GM19238 (cell line): Measurements from ENCODE around the gene PHF21B.

Experiments
- DNase-seq: peaks from one replicate; pipeline ENCODE4 v3.0.0; 2011; ENCODE audit warnings: low spot score; ENCODE audit not compliant: insufficient read length

The PHF21B gene

GRCh38 chr22:44990810-44991209, 19.0 kb downstream of the PHF21B start:
- DNase-seq, result no peak

- no peak for DNase-seq
Measured at GRCh38 chr22:44990328-44990727, 19.5 kb downstream of the PHF21B start.

GRCh38 chr22:44988671-44989070, 21.1 kb downstream of the PHF21B start:
- no peak for DNase-seq

- no peak for DNase-seq
Measured at GRCh38 chr22:44986926-44987325, 22.9 kb downstream of the PHF21B start.

GRCh38 chr22:44985906-44986527, 23.8 kb downstream of the PHF21B start:
- DNase-seq, result no peak

GRCh38 chr22:44983878-44984482, 25.8 kb downstream of the PHF21B start:
- DNase-seq, result no peak

- no peak for DNase-seq
Measured at GRCh38 chr22:44982445-44982844, 27.4 kb downstream of the PHF21B start.

- DNase-seq, result no peak
Measured at GRCh38 chr22:44981857-44982256, 27.9 kb downstream of the PHF21B start.

GRCh38 chr22:44979154-44979553, 30.7 kb downstream of the PHF21B start:
- DNase-seq, result no peak

GRCh38 chr22:44975427-44976262, 34.2 kb downstream of the PHF21B start:
- peak; percentile 78 for DNase-seq

- no peak for DNase-seq
Measured at GRCh38 chr22:44974454-44974853, 35.4 kb downstream of the PHF21B start.

GRCh38 chr22:44973829-44974228, 36.0 kb downstream of the PHF21B start:
- no peak for DNase-seq

GRCh38 chr22:44972363-44973083, 37.3 kb downstream of the PHF21B start:
- DNase-seq, result no peak

- DNase-seq, result no peak
Measured at GRCh38 chr22:44971651-44972362, 38.0 kb downstream of the PHF21B start.

GRCh38 chr22:44970291-44970690, 39.5 kb downstream of the PHF21B start:
- DNase-seq, result no peak

- no peak for DNase-seq
Measured at GRCh38 chr22:44969817-44970216, 40.0 kb downstream of the PHF21B start.

GRCh38 chr22:44968736-44969135, 41.1 kb downstream of the PHF21B start:
- no peak for DNase-seq

GRCh38 chr22:44965171-44965570, 44.6 kb downstream of the PHF21B start:
- DNase-seq, result no peak

GRCh38 chr22:44964722-44965078, 45.1 kb downstream of the PHF21B start:
- no peak for DNase-seq

- no peak for DNase-seq
Measured at GRCh38 chr22:44963832-44964721, 45.7 kb downstream of the PHF21B start.
